K562 (cell line): ENCODE measurements around the gene HGS. TPM values are rescaled to one million over a fixed set of nuclear protein-coding genes. Genes with fewer than 3 reads are reported as not detected.

Experiments
- ARID1B ChIP-seq: fragments of 450-650 bp; IDR thresholded peaks from 2 replicates; pipeline ENCODE4 v1.6.1; 2016; ENCODE audit warnings: antibody characterized with exemption, mild to moderate bottlenecking, inconsistent platforms
- ATF7 ChIP-seq: fragments of 450-650 bp; IDR thresholded peaks from 2 replicates; pipeline ENCODE4 v1.7.1; 2014; ENCODE audit warnings: mild to moderate bottlenecking, moderate library complexity
- CSDE1 ChIP-seq, 2 experiments: fragments of 450-650 bp; IDR thresholded peaks; 2 replicates each; pipeline ENCODE4 v1.6.1; 2016; ENCODE audit warnings: mild to moderate bottlenecking in 1 of 2
- CUX1 ChIP-seq: fragments of 200-800 bp; sonication (Bioruptor generic); IDR thresholded peaks from 2 replicates; pipeline ENCODE4 v1.6.1; 2016; ENCODE audit warnings: missing genetic modification characterization, missing compliant biosample characterization
- DPF2 ChIP-seq: fragments of 450-650 bp; IDR thresholded peaks from 2 replicates; pipeline ENCODE4 v1.6.1; 2016
- MAZ ChIP-seq, 2 experiments: fragments of 450-650 bp in 1 of 2; sonication (generic) in 1 of 2; formaldehyde crosslinking; IDR thresholded peaks in 1 of 2; conservative IDR thresholded peaks in 1 of 2; 2 replicates each; pipeline versions ENCODE4 v1.4.0 to v1.5.0; 2020; ENCODE audit warnings: mild to moderate bottlenecking in 1 of 2, missing genetic modification reagents in 1 of 2
- MECOM ChIP-seq: fragments of 250-450 bp; sonication (Bioruptor Pico); IDR thresholded peaks from 2 replicates; pipeline ENCODE4 v1.8.0; 2022; ENCODE audit warnings: inconsistent platforms
- NFE2 ChIP-seq: IDR thresholded peaks from 2 replicates; pipeline ENCODE4 v1.6.1; 2014; ENCODE audit warnings: antibody characterized with exemption, low read depth
- NFIX ChIP-seq: fragments of 250-450 bp; sonication (Bioruptor Pico); IDR thresholded peaks from 2 replicates; pipeline ENCODE4 v1.4.0; 2020; ENCODE audit warnings: low read depth, mild to moderate bottlenecking, moderate library complexity
- NR2C1 ChIP-seq, 2 experiments: fragments of 450-650 bp; IDR thresholded peaks; 2 replicates each; pipeline ENCODE4 v1.6.1; 2017; ENCODE audit warnings: mild to moderate bottlenecking in 2 of 2, antibody characterized with exemption in 1 of 2, inconsistent platforms in 1 of 2, missing compliant biosample characterization in 1 of 2, missing genetic modification characterization in 1 of 2
- PKNOX1 ChIP-seq: fragments of 450-650 bp; IDR thresholded peaks from 2 replicates; pipeline ENCODE4 v1.6.1; 2016
- POLR2G ChIP-seq: fragments of 200-400 bp; formaldehyde crosslinking; IDR thresholded peaks from 2 replicates; pipeline ENCODE4 v1.6.1; 2017; ENCODE audit warnings: low read depth, mild to moderate bottlenecking, antibody characterized with exemption, low read length, moderate library complexity
- SUPT5H ChIP-seq: fragments of 450-650 bp; IDR thresholded peaks from 2 replicates; pipeline ENCODE4 v1.6.1; 2016
- ZFP91 ChIP-seq: sonication (generic); formaldehyde crosslinking; IDR thresholded peaks from 2 replicates; pipeline ENCODE4 v1.8.0; 2022; ENCODE audit warnings: mild to moderate bottlenecking, missing genetic modification reagents
- polyA plus RNA-seq, 8 experiments: library from polyadenylated mRNA; depleted of rRNA in 4 of 8; stranded (reverse) in 5 of 8; unstranded in 3 of 8; fragments of >200 nt; fragmentation: Nextera tagmentation in 2 of 8; fragmentation: Illumina TruSeq in 1 of 8; extraction: Ambion mirVana in 2 of 8; extraction: Trizol in 1 of 8; gene quantifications; 2 replicates each; pipeline versions ENCODE4 v1.2.1 to v1.2.3, GENCODE V29; 2011 to 2014; ENCODE audit warnings: inconsistent platforms in 1 of 8, missing spikeins in 1 of 8
- total RNA-seq, 7 experiments: library from RNA; depleted of rRNA in 6 of 7; stranded (reverse); fragments of >200 nt in 6 of 7; fragmentation: Illumina TruSeq in 2 of 7; extraction: Trizol in 2 of 7; gene quantifications; 2 replicates each; pipeline versions ENCODE4 v1.2.1 to v1.2.3, GENCODE V29; 2011 to 2021; ENCODE audit warnings: low replicate concordance in 1 of 7

Gene HGS
- total and polyA plus RNA-seq, 9 of the 15 experiments (the other 6 are each of a cell fraction or from before 2014, with no cell fraction given), result 3.9 to 176 (median 77.1) TPM

GRCh38 chr17:81722184-81723120, 38.6 kb downstream of the HGS start (continued):
- TF ChIP-seq POLR2G (peak; percentile 81), ARID1B (peak; percentile 65), CSDE1 (IDR thresholded peaks at IDR 0.05) (no peak), NR2C1 (IDR thresholded peaks at IDR 0.05) (no peak), NR2C1 (tag; IDR thresholded peaks at IDR 0.05) (no peak), MECOM (CRISPR knock-in tag) (no peak), ATF7 (peak; percentile 37; the same call in 1 of the 2 replicates), PKNOX1 (peak; percentile 53), NFE2 (peak; percentile 92), MAZ (CRISPR knock-in tag; conservative IDR thresholded peaks at IDR 0.05 in 1 of 2, IDR thresholded peaks at IDR 0.05 in 1 of 2) (0 out of 4 replicates have a peak, but pooled peaks of 1 of the 2 experiments have one; percentile 27), DPF2 (peak; percentile 83), CUX1 (no peak), NFIX (no peak), SUPT5H (peak; percentile 63), ZFP91 (CRISPR knock-in tag) (no peak)
